T-cell (primary cell): ENCODE measurements around the gene STX8. TPM values are rescaled to one million over a fixed set of nuclear protein-coding genes. Genes with fewer than 3 reads are reported as not detected.

Source experiments
- ATAC-seq, 4 experiments: fragments of 200-7000 bp in 3 of 4; fragments of 150-1000 bp in 1 of 4; cut with Tn5 transposase; replicated peaks in 1 of 4; 1 replicate in 3 of 4; 2 replicates in 1 of 4; pipeline ENCODE4 v1.10.0; 2021; ENCODE audit warnings: moderate library complexity in 3 of 4, mild to moderate bottlenecking in 2 of 4, moderate number of reproducible peaks in 1 of 4
- CTCF ChIA-PET, 2 donors: fragments of 300-600 bp; sonication (Branson Sonifier 250); formaldehyde crosslinking; loops; one replicate each; lab custom pipeline; 2022; ENCODE audit warnings: antibody characterized with exemption in 2 of 2; lab: Charles Lee
- POLR2A ChIA-PET, 2 donors: fragments of 300-600 bp; sonication (Branson Sonifier 250); formaldehyde crosslinking; loops; one replicate each; lab custom pipeline; 2022; ENCODE audit warnings: antibody characterized with exemption in 2 of 2; lab: Charles Lee
- DNase-seq, 35 experiments: peaks; one replicate each; pipeline versions ENCODE4 v3.0.0 to v3.0.0-alpha.2; 2013 to 2023
- H3K27ac ChIP-seq: one replicate; pipeline ENCODE4 v1.5.1; 2013; ENCODE audit warnings: low read length
- H3K27me3 ChIP-seq, 2 experiments: replicated peaks in 1 of 2; 1 replicate in 1 of 2; 2 replicates in 1 of 2; pipeline versions ENCODE4 v1.6.1 to v1.7.0; 2013; ENCODE audit warnings: low read length in 1 of 2, mixed read lengths in 1 of 2; ENCODE audit not compliant: control insufficient read depth in 2 of 2, insufficient read depth in 2 of 2; ENCODE audit errors: extremely low read depth in 1 of 2
- H3K36me3 ChIP-seq, 2 donors: 1 replicate in 1 of 2; 2 replicates in 1 of 2; pipeline versions ENCODE4 v1.6.1 to v1.7.0; 2013; ENCODE audit warnings: low read length in 1 of 2; ENCODE audit not compliant: control insufficient read depth in 2 of 2, insufficient read depth in 1 of 2; ENCODE audit errors: extremely low read depth in 1 of 2
- H3K4me1 ChIP-seq, 2 experiments: 1 replicate in 1 of 2; 2 replicates in 1 of 2; pipeline versions ENCODE4 v1.6.1 to v1.7.0; 2013; ENCODE audit warnings: low read length in 2 of 2, mixed read lengths in 1 of 2; ENCODE audit not compliant: insufficient read depth in 2 of 2, control insufficient read depth in 1 of 2; ENCODE audit errors: extremely low read depth in 1 of 2
- H3K4me3 ChIP-seq, 2 donors: 1 replicate in 1 of 2; 2 replicates in 1 of 2; pipeline versions ENCODE4 v1.5.1 to v1.7.0; 2013; ENCODE audit warnings: mild to moderate bottlenecking in 2 of 2, low read length in 1 of 2, moderate library complexity in 1 of 2; ENCODE audit not compliant: control insufficient read depth in 1 of 2; ENCODE audit errors: extremely low read depth in 1 of 2
- H3K9me3 ChIP-seq: 2 replicates; pipeline ENCODE4 v1.7.0; 2013
- H3K27ac Mint-ChIP-seq, 2 donors: one replicate each; pipeline ENCODE4 v1.8.0; 2020 to 2021; ENCODE audit warnings: mild to moderate bottlenecking in 2 of 2, mixed read lengths in 2 of 2
- H3K27me3 Mint-ChIP-seq, 2 donors: one replicate each; pipeline ENCODE4 v1.8.0; 2021 to 2022; ENCODE audit warnings: mixed read lengths in 2 of 2
- H3K36me3 Mint-ChIP-seq: one replicate; pipeline ENCODE4 v1.8.0; 2021; ENCODE audit warnings: mixed read lengths
- H3K4me1 Mint-ChIP-seq, 3 donors: one replicate each; pipeline ENCODE4 v1.8.0; 2020 to 2022; ENCODE audit warnings: mixed read lengths in 3 of 3, mild to moderate bottlenecking in 1 of 3
- H3K4me3 Mint-ChIP-seq, 3 donors: one replicate each; pipeline ENCODE4 v1.8.0; 2020 to 2022; ENCODE audit warnings: mild to moderate bottlenecking in 3 of 3, mixed read lengths in 3 of 3, moderate library complexity in 3 of 3
- H3K9me3 Mint-ChIP-seq, 3 donors: one replicate each; pipeline ENCODE4 v1.8.0; 2020 to 2022; ENCODE audit warnings: mixed read lengths in 3 of 3
- WGBS: methylation state at CpG from one replicate; pipeline ENCODE4 v1.1.5; 2013; ENCODE audit warnings: missing lambda C conversion rate; ENCODE audit not compliant: insufficient coverage; 5-methylcytosine and 5-hydroxymethylcytosine counted together
- total RNA-seq, 35 experiments: library from RNA in 6 of 35; stranded (reverse) in 6 of 35; fragments of 120-200 nt in 1 of 35; gene quantifications; one replicate each; pipeline versions ENCODE4 v1.2.1 to v1.2.4 and lab custom pipeline; 2013 to 2026

The STX8 gene
- total RNA-seq, 5 donors from 2014 or later (not counting 1 experiment from before 2014, with no cell fraction given): 34.1 to 65.2 (median 57.8) TPM

DNA sequence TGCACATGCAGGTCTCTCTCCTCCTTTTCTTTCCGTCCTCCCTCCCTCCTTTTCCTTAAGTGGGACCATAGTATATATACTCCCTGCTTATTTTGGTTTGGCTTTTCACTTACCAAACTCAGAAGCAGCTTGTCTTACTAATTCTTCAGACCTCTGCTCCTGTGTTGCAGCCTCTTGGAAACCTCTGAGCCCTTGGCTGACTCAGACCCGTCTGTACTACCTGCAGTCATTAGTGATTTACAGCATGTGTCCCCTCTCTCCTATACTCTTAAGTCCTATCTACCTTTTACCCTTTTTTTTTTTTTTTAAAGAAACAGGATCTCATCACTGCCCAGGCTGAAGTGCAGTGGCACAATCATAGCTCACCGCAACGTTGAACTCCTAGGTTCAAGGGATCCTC, 207.0 kb downstream of the STX8 start:
- Mint-ChIP-seq H3K4me3 (no peak overlapping the region), H3K9me3 (no peaks in the 10 kb centered on the region), H3K4me1 (peaks cover 7 to 11% (median 9%) of the 10 kb centered on the region in 3 donors), H3K27me3 (no peaks in the 10 kb centered on the region), H3K27ac (no peak overlapping the region), H3K36me3 (peaks cover 12% of the 10 kb centered on the region)
- Histone ChIP-seq H3K27ac (no peak overlapping the region), H3K4me1 (no peaks in the 10 kb centered on the region), H3K27me3 (no peaks in the 10 kb centered on the region), H3K9me3 (no peaks in the 10 kb centered on the region), H3K36me3 (no peaks in the 10 kb centered on the region), H3K4me3 (no peak overlapping the region)
- WGBS: 100% methylated on average over 2 of the region's 4 CpGs
- ChIA-PET CTCF (no interaction called here), POLR2A (no interaction called here)
- no peak for ATAC-seq
- DNase-seq: no peak

- H3K27ac Mint-ChIP-seq: no peak overlapping the region
- peaks cover 7 to 11% (median 9%) of the 10 kb centered on the region in 3 donors for H3K4me1 Mint-ChIP-seq
- H3K4me1 ChIP-seq: no peaks in the 10 kb centered on the region
- no peak overlapping the region for H3K4me3 ChIP-seq
- no peak for ATAC-seq
- no peaks in the 10 kb centered on the region for H3K9me3 ChIP-seq
- DNase-seq: no peak
- no peak overlapping the region for H3K4me3 Mint-ChIP-seq
- no peaks in the 10 kb centered on the region for H3K9me3 Mint-ChIP-seq
- ChIA-PET POLR2A (no interaction called here), CTCF (no interaction called here)
- no peaks in the 10 kb centered on the region for H3K27me3 Mint-ChIP-seq
- 71% methylated on average over 1 of the region's 2 CpGs for WGBS
- no peaks in the 10 kb centered on the region for H3K27me3 ChIP-seq
- no peak overlapping the region for H3K27ac ChIP-seq
- no peaks in the 10 kb centered on the region for H3K36me3 ChIP-seq
- H3K36me3 Mint-ChIP-seq: peaks cover 12% of the 10 kb centered on the region
Measured at GRCh38 chr17:9367156-9367555, 208.5 kb downstream of the STX8 start.

- no peak overlapping the region for H3K27ac Mint-ChIP-seq
- ChIA-PET POLR2A (no interaction called here), CTCF (no interaction called here)
Measured at GRCh38 chr17:9364837-9365430, 210.7 kb downstream of the STX8 start.

DNA sequence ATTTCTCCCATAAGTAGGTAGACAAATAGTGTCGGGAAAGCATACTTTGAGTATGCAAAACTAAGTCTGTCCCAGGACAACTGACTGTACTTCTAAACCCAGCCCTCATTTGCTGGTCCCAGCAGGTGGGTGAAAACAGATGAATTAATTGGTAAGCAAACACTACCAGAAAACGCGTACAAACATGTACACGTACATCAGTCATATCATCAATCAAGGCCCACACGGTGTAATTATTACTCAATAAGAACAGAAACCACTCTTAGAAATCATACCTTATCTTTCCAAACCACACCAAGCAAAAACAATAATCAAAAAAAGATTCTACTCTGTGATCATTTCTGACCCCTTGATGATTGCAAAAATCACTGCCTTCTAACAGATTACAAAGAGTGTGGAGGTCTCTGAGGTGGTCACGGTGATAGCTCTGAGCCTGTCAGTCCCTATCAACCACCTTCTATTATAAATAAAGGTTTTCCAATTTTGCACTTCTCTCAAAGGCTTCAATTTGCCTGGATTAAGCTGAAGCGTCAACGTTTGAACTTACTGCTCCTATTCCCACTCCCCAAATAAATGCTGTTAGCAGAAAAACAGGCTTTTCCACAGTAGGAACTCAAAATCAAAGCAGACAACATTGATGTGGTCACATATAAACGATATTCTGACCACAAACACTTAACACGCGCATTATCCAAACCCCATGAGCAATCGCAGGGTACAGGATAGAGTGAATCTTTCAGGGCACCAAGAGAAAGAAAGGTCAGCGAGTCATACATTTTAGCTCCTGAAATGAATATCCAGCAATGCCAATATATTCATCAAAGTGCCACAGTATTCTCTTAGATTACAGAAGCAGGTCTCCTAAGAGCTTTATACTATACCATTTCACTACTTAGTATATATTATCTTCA, 211.9 kb downstream of the STX8 start:
- H3K36me3 ChIP-seq: no peaks in the 10 kb centered on the region
- ChIA-PET POLR2A (no interaction called here), CTCF (no interaction called here)
- 56% methylated on average over 4 of the region's 13 CpGs for WGBS
- H3K4me3 ChIP-seq: no peak overlapping the region
- H3K27ac ChIP-seq: no peak overlapping the region
- no peaks in the 10 kb centered on the region for H3K4me1 ChIP-seq
- Mint-ChIP-seq H3K36me3 (peaks cover 9% of the 10 kb centered on the region), H3K4me3 (no peak overlapping the region), H3K4me1 (peaks cover 8 to 9% (median 8%) of the 10 kb centered on the region in 3 donors), H3K9me3 (no peaks in the 10 kb centered on the region), H3K27ac (no peak overlapping the region), H3K27me3 (no peaks in the 10 kb centered on the region)
- ATAC-seq (no peak), DNase-seq (no peak)
- no peaks in the 10 kb centered on the region for H3K9me3 ChIP-seq
- no peaks in the 10 kb centered on the region for H3K27me3 ChIP-seq

More at GRCh38 chr17:9364837-9365430, 210.7 kb downstream of the STX8 start:
- ATAC-seq (no peak), DNase-seq (no peak)
- Mint-ChIP-seq H3K36me3 (peaks cover 12% of the 10 kb centered on the region), H3K4me1 (peaks cover 7 to 11% (median 9%) of the 10 kb centered on the region in 3 donors), H3K27me3 (no peaks in the 10 kb centered on the region), H3K9me3 (no peaks in the 10 kb centered on the region), H3K4me3 (no peak overlapping the region)
- 100% methylated on average over 1 of the region's 3 CpGs for WGBS
- no peaks in the 10 kb centered on the region for H3K36me3 ChIP-seq
- H3K9me3 ChIP-seq: no peaks in the 10 kb centered on the region
- H3K4me1 ChIP-seq: no peaks in the 10 kb centered on the region
- H3K4me3 ChIP-seq: no peak overlapping the region
- no peaks in the 10 kb centered on the region for H3K27me3 ChIP-seq
- no peak overlapping the region for H3K27ac ChIP-seq

DNA sequence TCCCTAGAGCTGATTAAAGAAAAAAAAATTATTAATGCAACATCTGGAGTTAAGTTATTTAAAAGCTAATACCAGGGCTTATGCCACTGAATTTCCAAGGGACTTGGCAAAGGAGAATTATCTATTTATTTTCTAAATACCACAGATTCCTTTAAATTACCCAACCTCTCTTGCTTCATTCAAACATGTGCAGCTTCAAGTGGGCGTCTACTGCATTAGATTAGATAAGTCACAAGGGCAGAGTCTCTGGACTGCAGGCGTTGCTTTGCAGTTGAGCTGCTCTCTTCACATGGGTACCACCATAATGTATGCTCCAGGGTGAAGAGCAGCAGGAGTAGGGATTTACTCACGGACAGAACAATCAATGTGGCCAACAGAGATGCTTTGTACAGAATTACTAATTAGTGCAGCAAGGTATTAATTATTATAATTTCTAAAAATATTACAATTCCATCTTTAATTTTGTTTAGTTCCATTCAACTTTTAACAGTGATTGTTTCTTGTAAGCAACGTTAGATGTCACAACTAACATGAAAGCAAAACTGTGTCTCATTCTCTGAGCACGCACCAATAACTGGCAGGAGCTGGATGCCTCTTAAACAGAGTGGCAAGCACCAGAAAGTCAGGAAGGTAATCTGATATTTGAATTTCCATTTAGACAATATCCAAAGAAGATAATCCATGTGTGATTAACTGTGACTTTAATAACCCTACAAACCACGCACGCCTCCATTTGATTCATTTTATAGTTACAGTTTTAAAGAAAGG, 214.2 kb downstream of the STX8 start:
- Mint-ChIP-seq H3K4me3 (no peak overlapping the region), H3K9me3 (no peaks in the 10 kb centered on the region), H3K27ac (no peak overlapping the region), H3K27me3 (no peaks in the 10 kb centered on the region), H3K36me3 (peaks cover 10% of the 10 kb centered on the region), H3K4me1 (peaks cover 8 to 9% (median 9%) of the 10 kb centered on the region in 3 donors)
- Histone ChIP-seq H3K27ac (no peak overlapping the region), H3K36me3 (no peaks in the 10 kb centered on the region), H3K9me3 (no peaks in the 10 kb centered on the region), H3K27me3 (no peaks in the 10 kb centered on the region), H3K4me1 (no peaks in the 10 kb centered on the region), H3K4me3 (no peak overlapping the region)
- CTCF ChIA-PET: no interaction called here
- no peak for ATAC-seq
- WGBS: 90% methylated on average over 2 of the region's 7 CpGs
- POLR2A ChIA-PET: no interaction called here
- no peak for DNase-seq

DNA sequence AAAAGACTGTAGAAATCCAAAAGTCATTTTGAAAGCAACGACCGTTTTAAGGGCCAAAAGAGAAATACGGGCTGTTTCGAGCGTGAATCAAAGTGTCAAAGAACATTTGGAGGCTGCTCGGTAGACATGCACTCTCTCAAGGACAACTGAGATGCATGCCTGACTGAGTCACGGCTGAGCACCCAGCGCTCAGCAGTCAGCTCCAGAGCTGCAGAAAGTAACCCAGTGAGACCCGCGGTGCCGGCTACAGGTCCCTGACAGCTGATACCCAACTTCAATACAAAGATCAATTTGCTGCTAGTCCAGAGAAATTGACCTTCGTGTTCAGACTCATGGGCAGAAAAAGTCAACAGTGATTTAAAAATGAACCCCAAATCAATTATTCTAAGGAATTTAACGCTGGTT, 214.9 kb downstream of the STX8 start:
- H3K4me3 Mint-ChIP-seq: no peak overlapping the region
- 97% methylated on average over 11 of the region's 13 CpGs for WGBS
- H3K27ac Mint-ChIP-seq: no peak overlapping the region

More for the DNA sequence above, 214.9 kb downstream of the STX8 start:
- no peaks in the 10 kb centered on the region for H3K9me3 Mint-ChIP-seq
- ChIA-PET POLR2A (no interaction called here), CTCF (no interaction called here)
- peaks cover 8 to 9% (median 9%) of the 10 kb centered on the region in 3 donors for H3K4me1 Mint-ChIP-seq
- H3K36me3 Mint-ChIP-seq: peaks cover 10% of the 10 kb centered on the region
- H3K27me3 ChIP-seq: no peaks in the 10 kb centered on the region
- no peaks in the 10 kb centered on the region for H3K27me3 Mint-ChIP-seq
- DNase-seq (no peak), ATAC-seq (no peak)
- no peak overlapping the region for H3K4me3 ChIP-seq
- no peaks in the 10 kb centered on the region for H3K9me3 ChIP-seq
- H3K36me3 ChIP-seq: no peaks in the 10 kb centered on the region
- no peak overlapping the region for H3K27ac ChIP-seq
- no peaks in the 10 kb centered on the region for H3K4me1 ChIP-seq
